Loucy (cell line): ENCODE measurements around the gene FHIP2A.

Source experiments
- EZH2phosphoT487 ChIP-seq: fragments of 200-600 bp; IDR thresholded peaks from 2 replicates; pipeline ENCODE4 v1.6.1; 2018; ENCODE audit warnings: antibody characterized with exemption, mild to moderate bottlenecking, moderate library complexity, borderline replicate concordance
- TF ChIP-seq, protein P1 (sequence below): fragments of 200-600 bp; sonication (generic); conservative IDR thresholded peaks from 2 replicates; pipeline ENCODE4 v1.5.1; 2014; ENCODE audit warnings: mild to moderate bottlenecking, antibody characterized with exemption, low read length

DNA sequence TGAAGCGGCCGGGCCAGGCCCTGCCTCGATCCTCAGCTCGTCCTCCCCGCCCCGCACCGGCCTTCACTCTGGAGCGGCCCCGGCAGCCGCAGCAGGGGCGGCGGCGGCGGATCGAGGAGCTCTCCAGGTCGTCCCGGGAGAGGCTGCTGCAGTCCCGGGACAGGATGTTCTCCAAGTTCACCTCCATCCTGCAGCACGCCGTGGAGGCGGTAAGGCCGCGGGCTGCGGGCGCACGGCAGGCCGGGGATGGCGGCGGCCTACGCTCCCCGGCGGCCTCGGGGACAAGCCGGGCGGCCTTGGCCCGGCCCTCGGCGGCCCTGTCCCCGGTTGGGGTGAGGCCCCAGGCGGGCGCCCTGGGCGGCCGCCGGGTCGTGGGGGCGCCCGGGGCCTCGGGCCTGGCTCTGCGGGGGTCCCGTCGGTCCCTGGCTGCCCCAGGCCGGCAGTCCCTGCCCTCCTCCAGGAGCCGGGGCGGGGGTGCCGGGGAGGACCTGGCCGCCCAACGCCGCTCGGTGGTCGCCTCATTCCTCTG lies 399 bp downstream of the FHIP2A start:
- TF ChIP-seq, protein P1, sequence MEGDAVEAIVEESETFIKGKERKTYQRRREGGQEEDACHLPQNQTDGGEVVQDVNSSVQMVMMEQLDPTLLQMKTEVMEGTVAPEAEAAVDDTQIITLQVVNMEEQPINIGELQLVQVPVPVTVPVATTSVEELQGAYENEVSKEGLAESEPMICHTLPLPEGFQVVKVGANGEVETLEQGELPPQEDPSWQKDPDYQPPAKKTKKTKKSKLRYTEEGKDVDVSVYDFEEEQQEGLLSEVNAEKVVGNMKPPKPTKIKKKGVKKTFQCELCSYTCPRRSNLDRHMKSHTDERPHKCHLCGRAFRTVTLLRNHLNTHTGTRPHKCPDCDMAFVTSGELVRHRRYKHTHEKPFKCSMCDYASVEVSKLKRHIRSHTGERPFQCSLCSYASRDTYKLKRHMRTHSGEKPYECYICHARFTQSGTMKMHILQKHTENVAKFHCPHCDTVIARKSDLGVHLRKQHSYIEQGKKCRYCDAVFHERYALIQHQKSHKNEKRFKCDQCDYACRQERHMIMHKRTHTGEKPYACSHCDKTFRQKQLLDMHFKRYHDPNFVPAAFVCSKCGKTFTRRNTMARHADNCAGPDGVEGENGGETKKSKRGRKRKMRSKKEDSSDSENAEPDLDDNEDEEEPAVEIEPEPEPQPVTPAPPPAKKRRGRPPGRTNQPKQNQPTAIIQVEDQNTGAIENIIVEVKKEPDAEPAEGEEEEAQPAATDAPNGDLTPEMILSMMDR, result 0 out of 2 replicates have a peak, but pooled peaks have one; percentile 5
- no peak for TF ChIP-seq EZH2phosphoT487
